Calu3 (cell line): Measurements from ENCODE around the gene WRNIP1. TPM values are rescaled to one million over a fixed set of nuclear protein-coding genes. Genes with fewer than 3 reads are reported as not detected.

Experiments used
- BruUV-seq: library from RNA; stranded (reverse); fragments of 400-500 nt; replicated peaks from 2 replicates; lab custom pipeline; 2021; lab: Mats Ljungman, UMichigan
- CTCF ChIA-PET: fragments of 300-600 bp; sonication (Branson Sonifier 250); formaldehyde crosslinking; loops from one replicate; lab custom pipeline; 2022; ENCODE audit warnings: antibody characterized with exemption; lab: Charles Lee
- DNase-seq: peaks from one replicate; pipeline ENCODE4 v3.0.0; 2022
- H3K27ac Mint-ChIP-seq: one replicate; pipeline ENCODE4 v1.8.0; 2022; ENCODE audit warnings: mixed read lengths; ENCODE audit not compliant: unreplicated experiment
- H3K27me3 Mint-ChIP-seq: one replicate; pipeline ENCODE4 v1.8.0; 2022; ENCODE audit warnings: mixed read lengths; ENCODE audit not compliant: unreplicated experiment
- H3K36me3 Mint-ChIP-seq: one replicate; pipeline ENCODE4 v1.8.0; 2022; ENCODE audit warnings: mild to moderate bottlenecking, moderate library complexity, mixed read lengths; ENCODE audit not compliant: insufficient read depth, unreplicated experiment
- H3K4me1 Mint-ChIP-seq: one replicate; pipeline ENCODE4 v1.8.0; 2022; ENCODE audit warnings: mild to moderate bottlenecking, low read depth, mixed read lengths; ENCODE audit not compliant: unreplicated experiment
- H3K4me3 Mint-ChIP-seq: one replicate; pipeline ENCODE4 v1.8.0; 2022; ENCODE audit warnings: mild to moderate bottlenecking, low read depth, moderate library complexity, mixed read lengths; ENCODE audit not compliant: unreplicated experiment
- H3K9me3 Mint-ChIP-seq: one replicate; pipeline ENCODE4 v1.8.0; 2022; ENCODE audit warnings: low read depth, mixed read lengths; ENCODE audit not compliant: unreplicated experiment
- CTCF ChIP-seq: fragments of 200-600 bp; IDR thresholded peaks from one replicate; pipeline ENCODE4 v1.8.0; 2022; ENCODE audit warnings: antibody characterized with exemption; ENCODE audit not compliant: unreplicated experiment
- intact Hi-C: fragments of 100-400 bp; cut with micrococcal nuclease; formaldehyde crosslinking; loops from one replicate; pipeline ENCODE4 v1.10.0; 2022; ENCODE audit not compliant: unreplicated experiment
- total RNA-seq: library from RNA; stranded (reverse); gene quantifications from 2 replicates; pipeline ENCODE4 v1.2.3, GENCODE V29; 2022

WRNIP1 gene
- total RNA-seq, 1 experiment from 2014 or later = 41.4 TPM

DNA sequence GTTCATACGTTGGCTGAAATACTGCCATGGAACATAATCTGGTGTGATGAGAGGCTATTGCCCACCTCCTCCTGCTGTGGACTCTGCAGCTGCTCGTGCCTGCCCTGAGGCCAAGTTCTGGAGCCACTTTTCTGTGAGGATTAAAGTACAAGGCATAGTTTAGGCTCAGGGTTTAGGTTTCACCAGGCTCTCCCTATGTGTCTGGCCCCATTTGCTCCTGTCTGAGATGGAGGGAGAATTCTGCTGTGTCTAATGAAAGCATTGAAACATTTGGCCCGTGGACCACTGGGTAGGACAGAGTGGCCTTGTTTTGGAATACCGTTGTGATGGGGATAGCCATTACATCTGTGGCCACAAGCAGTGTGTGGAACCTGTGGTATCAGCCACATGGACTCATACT, 5.9 kb downstream of the WRNIP1 start:
- Mint-ChIP-seq H3K4me3 (no peak overlapping the region), H3K27ac (no peak overlapping the region), H3K36me3 (peaks cover 26% of the 10 kb centered on the region), H3K4me1 (peaks cover 9% of the 10 kb centered on the region), H3K9me3 (no peaks in the 10 kb centered on the region), H3K27me3 (no peaks in the 10 kb centered on the region)
- intact Hi-C loops = no loop called here
- TF ChIP-seq CTCF = no peak
- DNase-seq = no peak
- no TSS peak for BruUV-seq
- CTCF ChIA-PET = no interaction called here

DNA sequence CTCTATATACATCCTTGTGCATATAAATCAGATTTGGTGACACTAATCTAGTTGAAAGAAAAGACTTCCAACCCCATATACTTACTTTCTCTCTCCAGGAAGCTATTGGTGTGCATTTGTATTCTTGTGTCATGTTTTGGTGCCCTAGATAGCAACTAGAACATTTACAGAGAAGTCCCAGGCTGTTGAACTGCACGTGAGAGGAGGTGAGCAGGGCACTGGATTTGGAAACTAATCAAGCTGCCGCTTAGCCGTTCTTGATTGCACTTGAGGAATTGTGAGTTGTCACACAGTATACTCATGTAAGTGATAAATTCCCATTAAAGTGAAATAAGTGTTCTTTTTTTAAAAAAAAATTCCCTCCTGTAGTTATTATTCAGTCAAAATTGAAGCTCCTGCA, 7.6 kb downstream of the WRNIP1 start:
- Mint-ChIP-seq H3K27me3 (no peaks in the 10 kb centered on the region), H3K27ac (no peak overlapping the region), H3K4me3 (no peak overlapping the region), H3K4me1 (peaks cover 9% of the 10 kb centered on the region), H3K9me3 (no peaks in the 10 kb centered on the region), H3K36me3 (peaks cover 10% of the 10 kb centered on the region)
- CTCF ChIA-PET = no interaction called here
- no peak for DNase-seq
- BruUV-seq = no TSS peak
- intact Hi-C loops = no loop called here
- TF ChIP-seq CTCF = no peak

- CTCF ChIA-PET = interaction anchor here (0.6 kb wide), 1 partner anchor 181 kb away, joined by 3 read pairs; no protein-coding TSS in a partner anchor
- Mint-ChIP-seq H3K4me1 (peaks cover 4% of the 10 kb centered on the region), H3K36me3 (peaks cover 9% of the 10 kb centered on the region)
Observed at GRCh38 chr6:2773449-2773848, 8.3 kb downstream of the WRNIP1 start.

GRCh38 chr6:2775003-2775402, 9.8 kb downstream of the WRNIP1 start:
- H3K27me3 Mint-ChIP-seq = no peaks in the 10 kb centered on the region
- CTCF ChIA-PET = no interaction called here

More at GRCh38 chr6:2773449-2773848, 8.3 kb downstream of the WRNIP1 start:
- Mint-ChIP-seq H3K27me3 (no peaks in the 10 kb centered on the region), H3K9me3 (no peaks in the 10 kb centered on the region), H3K27ac (no peak overlapping the region), H3K4me3 (no peak overlapping the region)
- TF ChIP-seq CTCF = no peak
- DNase-seq = no peak
- intact Hi-C loops = no loop called here
- BruUV-seq = no TSS peak

More at GRCh38 chr6:2775003-2775402, 9.8 kb downstream of the WRNIP1 start:
- no peak overlapping the region for H3K27ac Mint-ChIP-seq
- H3K4me3 Mint-ChIP-seq = no peak overlapping the region
- H3K36me3 Mint-ChIP-seq = peaks cover 4% of the 10 kb centered on the region
- DNase-seq = no peak
- TF ChIP-seq CTCF = no peak
- intact Hi-C loops = no loop called here
- no TSS peak for BruUV-seq
- no peaks in the 10 kb centered on the region for H3K4me1 Mint-ChIP-seq
- no peaks in the 10 kb centered on the region for H3K9me3 Mint-ChIP-seq
